ENCODE measurements around the gene TMEM266. TPM values are rescaled to one million over a fixed set of nuclear protein-coding genes. Genes with fewer than 3 reads are reported as not detected.

The TMEM266 gene
- total RNA-seq, 1 donor from 2014 or later = 0.16 TPM

DNA sequence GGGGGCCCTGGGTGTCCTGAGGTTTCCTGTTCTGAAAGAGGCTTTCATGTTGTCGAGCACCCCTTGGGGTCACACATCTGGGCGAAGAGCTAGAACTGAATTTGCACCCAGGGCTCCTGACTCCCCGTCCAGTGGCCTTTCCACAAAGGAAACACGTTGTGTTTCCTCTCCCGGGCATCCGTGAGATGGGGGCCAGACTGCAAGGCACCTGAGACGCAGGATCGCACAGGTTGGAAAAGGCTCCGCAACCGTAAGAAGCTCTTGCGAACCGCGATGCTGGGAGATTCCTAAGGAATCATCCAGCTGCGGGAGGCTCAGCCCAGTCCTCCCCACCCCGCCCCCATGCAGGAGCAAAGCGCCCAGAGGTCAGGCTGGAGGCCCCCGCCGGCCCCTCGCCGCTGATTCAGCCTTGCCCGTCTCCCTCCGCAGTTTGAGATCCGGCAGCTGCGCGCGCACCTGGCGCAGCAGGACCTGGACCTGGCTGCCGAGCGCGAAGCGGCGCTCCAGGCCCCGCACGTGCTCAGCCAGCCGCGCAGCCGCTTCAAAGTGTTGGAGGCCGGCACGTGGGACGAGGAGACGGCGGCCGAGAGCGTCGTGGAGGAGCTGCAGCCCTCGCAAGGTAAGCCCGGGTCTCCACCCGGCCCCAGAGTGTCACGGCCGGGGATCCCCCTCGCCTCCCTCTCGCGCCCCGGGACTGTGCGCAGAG lies 131.9 kb downstream of the TMEM266 start:
- H3K27me3 Mint-ChIP-seq = peaks cover 27% of the 10 kb centered on the region
- ATAC-seq (ENCODE audit: low read depth) (no peak), DNase-seq (no peak)
- no peak for TF ChIP-seq CTCF (IDR thresholded peaks at IDR 0.05)
- ChIA-PET POLR2A (no interaction called here), CTCF (interaction anchor here (0.6 to 1.6 kb wide), 5 partner anchors 9 to 653 kb away, joined by 3 to 4 read pairs (median 3); no protein-coding TSS in a partner anchor)
- peak overlapping the region; percentile 57 for H3K4me3 Mint-ChIP-seq
- intact Hi-C loops (cut with micrococcal nuclease) = loop anchor here (2.0 to 10.0 kb wide), 6 partner anchors 43 to 1683 kb away; no protein-coding TSS in a partner anchor
- no peaks in the 10 kb centered on the region for H3K9me3 Mint-ChIP-seq
- H3K4me1 Mint-ChIP-seq = peaks cover 21% of the 10 kb centered on the region
- H3K27ac Mint-ChIP-seq = no peak overlapping the region
- H3K36me3 Mint-ChIP-seq (ENCODE audit: low read depth) = no peaks in the 10 kb centered on the region

DNA sequence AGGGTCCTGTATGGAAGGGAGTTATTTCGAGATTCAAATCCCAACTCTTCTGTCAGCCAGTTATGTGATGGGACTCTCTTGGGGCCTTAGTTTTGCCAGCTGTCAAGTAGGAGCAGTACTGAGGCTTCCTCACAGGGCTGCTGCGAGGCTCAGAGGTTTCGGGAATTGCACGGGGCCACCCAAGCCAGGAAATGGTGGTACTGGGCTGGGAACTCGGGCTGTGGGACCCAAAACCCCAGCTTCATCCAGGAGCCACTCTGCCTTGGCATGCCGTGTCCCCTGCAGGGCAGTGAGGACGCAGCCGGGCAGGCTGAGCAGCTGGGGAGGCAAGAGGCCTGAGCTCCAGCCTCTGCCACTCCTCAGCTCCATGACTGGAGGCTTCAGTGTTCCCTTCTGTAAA lies 132.9 kb downstream of the TMEM266 start:
- ChIA-PET POLR2A (no interaction called here), CTCF (interaction anchor here (0.6 kb wide), 1 partner anchor 1629 kb away, joined by 3 read pairs; no protein-coding TSS in a partner anchor)
- peaks cover 25% of the 10 kb centered on the region for H3K27me3 Mint-ChIP-seq
- H3K36me3 Mint-ChIP-seq (ENCODE audit: low read depth) = no peaks in the 10 kb centered on the region
- DNase-seq (no peak), ATAC-seq (ENCODE audit: low read depth) (no peak)
- no peak overlapping the region for H3K4me3 Mint-ChIP-seq
- no peaks in the 10 kb centered on the region for H3K9me3 Mint-ChIP-seq
- intact Hi-C loops (cut with micrococcal nuclease) = loop anchor here (10.0 kb wide), 1 partner anchor 1682 kb away; no protein-coding TSS in a partner anchor
- TF ChIP-seq CTCF (IDR thresholded peaks at IDR 0.05) = no peak
- H3K4me1 Mint-ChIP-seq = peaks cover 31% of the 10 kb centered on the region
- H3K27ac Mint-ChIP-seq = no peak overlapping the region

- peaks cover 16% of the 10 kb centered on the region for H3K27me3 Mint-ChIP-seq
- POLR2A ChIA-PET = no interaction called here
- ATAC-seq (ENCODE audit: low read depth) (no peak), DNase-seq (no peak)
- no peak overlapping the region for H3K27ac Mint-ChIP-seq
- no peaks in the 10 kb centered on the region for H3K36me3 Mint-ChIP-seq (ENCODE audit: low read depth)
- no peak for TF ChIP-seq CTCF (IDR thresholded peaks at IDR 0.05)
- H3K4me1 Mint-ChIP-seq = peaks cover 37% of the 10 kb centered on the region
- CTCF ChIA-PET = no interaction called here
- intact Hi-C loops (cut with micrococcal nuclease) = loop anchor here (10.0 kb wide), 1 partner anchor 1681 kb away; no protein-coding TSS in a partner anchor
- no peak overlapping the region for H3K4me3 Mint-ChIP-seq
- no peaks in the 10 kb centered on the region for H3K9me3 Mint-ChIP-seq
Observed at GRCh38 chr15:76193934-76194333, 134.1 kb downstream of the TMEM266 start.

DNA sequence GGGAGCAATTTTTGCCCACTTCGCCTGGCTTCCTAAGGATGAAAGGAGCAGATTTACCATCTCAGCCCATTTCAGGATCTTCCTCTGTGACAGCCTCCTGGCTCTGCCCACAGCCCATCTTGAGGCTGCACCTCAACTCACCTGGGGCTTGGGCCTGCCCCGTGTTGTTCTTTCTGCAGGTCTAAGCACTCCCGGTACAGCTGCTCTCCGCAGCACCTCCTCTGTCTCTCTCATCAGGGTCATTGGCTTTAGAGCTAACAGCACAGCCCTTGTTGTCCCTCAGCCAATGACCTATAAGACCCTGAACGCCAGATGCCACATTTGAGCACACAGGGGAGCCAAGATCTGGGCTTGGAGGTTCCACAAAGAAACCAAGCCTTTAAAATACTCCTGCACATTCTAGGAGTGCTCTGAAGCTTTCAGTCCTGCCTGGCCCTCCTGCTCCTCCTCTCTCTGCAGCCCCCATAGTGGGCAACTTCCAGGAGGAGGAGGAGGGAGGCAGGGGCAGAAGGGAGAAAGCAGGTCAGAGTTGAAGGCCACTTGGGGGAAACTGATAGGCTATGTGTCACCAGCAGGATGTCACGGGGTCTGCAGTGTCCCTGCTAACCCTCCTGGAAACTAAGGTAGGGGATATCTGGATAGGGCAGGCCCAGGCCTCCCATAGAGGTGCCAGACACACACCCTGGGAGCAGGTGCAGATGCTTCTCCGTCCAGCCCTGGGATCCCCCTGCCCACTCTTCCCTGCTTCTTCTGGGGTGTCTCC lies 135.9 kb downstream of the TMEM266 start:
- POLR2A ChIA-PET = no interaction called here
- Mint-ChIP-seq H3K9me3 (no peaks in the 10 kb centered on the region), H3K4me1 (peaks cover 29% of the 10 kb centered on the region), H3K36me3 (ENCODE audit: low read depth) (no peaks in the 10 kb centered on the region), H3K27me3 (peaks cover 2% of the 10 kb centered on the region), H3K4me3 (no peak overlapping the region), H3K27ac (no peak overlapping the region)
- CTCF ChIA-PET = no interaction called here
- ATAC-seq (ENCODE audit: low read depth) = no peak
- peak; percentile 9 for DNase-seq
- intact Hi-C loops (cut with micrococcal nuclease) = loop anchor here (10.0 kb wide), 1 partner anchor 1679 kb away; no protein-coding TSS in a partner anchor
- TF ChIP-seq CTCF (IDR thresholded peaks at IDR 0.05) = no peak

Data from activated B cell treated with CpG ODN at 0.5 μM for 24 hours (primary cell).